AG09319 (cell line): ENCODE results near the gene PRLR.

ENCODE experiments used
- DNase-seq: peaks from one replicate; pipeline ENCODE4 v3.0.0-alpha.2; 2010; ENCODE audit warnings: low read depth; ENCODE audit errors: extremely low read depth
- TF ChIP-seq, protein P1 (sequence below): IDR thresholded peaks from 2 replicates; pipeline ENCODE4 v1.5.1; 2011; ENCODE audit warnings: low read depth, mild to moderate bottlenecking, inconsistent platforms, low read length, moderate library complexity

The PRLR gene

DNA sequence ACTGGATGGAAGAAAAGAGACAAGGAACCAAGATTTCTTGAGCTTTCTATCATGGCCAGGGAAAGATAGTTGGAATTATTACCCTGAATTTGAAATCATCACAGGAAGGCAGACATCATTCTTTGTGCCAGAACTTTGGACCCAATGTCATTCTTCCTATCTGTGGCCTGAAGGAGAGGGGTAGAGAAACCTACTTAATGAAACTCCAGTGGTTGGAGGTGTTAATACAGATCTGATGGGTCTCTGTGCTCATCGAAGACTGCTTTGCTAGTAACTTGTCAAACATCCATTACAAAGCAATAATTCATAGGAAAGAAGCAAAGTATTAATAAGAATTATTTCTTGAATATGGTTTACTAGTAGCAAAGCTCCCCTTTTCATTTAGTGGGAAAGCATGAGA is 26.9 kb downstream of the PRLR start:
- TF ChIP-seq, protein P1, sequence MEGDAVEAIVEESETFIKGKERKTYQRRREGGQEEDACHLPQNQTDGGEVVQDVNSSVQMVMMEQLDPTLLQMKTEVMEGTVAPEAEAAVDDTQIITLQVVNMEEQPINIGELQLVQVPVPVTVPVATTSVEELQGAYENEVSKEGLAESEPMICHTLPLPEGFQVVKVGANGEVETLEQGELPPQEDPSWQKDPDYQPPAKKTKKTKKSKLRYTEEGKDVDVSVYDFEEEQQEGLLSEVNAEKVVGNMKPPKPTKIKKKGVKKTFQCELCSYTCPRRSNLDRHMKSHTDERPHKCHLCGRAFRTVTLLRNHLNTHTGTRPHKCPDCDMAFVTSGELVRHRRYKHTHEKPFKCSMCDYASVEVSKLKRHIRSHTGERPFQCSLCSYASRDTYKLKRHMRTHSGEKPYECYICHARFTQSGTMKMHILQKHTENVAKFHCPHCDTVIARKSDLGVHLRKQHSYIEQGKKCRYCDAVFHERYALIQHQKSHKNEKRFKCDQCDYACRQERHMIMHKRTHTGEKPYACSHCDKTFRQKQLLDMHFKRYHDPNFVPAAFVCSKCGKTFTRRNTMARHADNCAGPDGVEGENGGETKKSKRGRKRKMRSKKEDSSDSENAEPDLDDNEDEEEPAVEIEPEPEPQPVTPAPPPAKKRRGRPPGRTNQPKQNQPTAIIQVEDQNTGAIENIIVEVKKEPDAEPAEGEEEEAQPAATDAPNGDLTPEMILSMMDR, result no peak
- no peak for DNase-seq

DNA sequence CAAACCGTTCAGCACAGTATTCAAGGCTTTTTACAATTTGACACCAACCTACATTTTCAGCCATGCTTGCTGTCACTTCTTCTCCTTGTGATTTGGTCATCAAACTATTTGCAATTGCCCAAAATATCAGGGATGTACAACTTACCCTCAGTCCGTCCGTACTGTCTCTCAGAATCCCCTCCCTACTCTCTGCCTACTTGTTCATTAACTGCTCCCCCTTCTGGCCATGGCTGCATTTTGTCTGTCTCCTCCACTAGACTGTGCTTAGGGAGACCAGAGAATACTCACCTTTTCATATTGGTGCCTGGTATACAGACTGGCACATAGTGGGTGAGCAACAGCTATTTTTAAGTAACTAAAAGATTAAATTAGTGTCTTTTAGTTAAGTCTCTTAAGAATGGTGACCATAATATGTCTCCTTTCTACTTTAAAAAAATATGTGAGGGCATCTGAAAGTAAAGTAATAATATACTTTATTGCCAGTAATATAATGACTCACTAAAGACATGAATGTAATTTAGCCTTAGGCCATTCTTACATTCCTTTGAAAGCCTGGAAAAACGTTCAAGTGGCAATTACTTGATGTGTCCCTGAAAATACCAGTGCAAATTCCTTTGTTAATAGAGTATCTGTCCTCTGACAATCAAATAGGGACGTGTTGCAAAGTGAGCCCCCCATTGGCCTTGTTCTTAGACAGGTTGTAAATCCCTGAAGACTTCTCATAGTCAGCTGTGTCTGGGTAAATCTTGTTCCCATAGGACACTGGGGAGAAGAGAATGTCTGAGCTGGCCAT is 27.8 kb downstream of the PRLR start:
- DNase-seq, result peak; percentile 14
- TF ChIP-seq, protein P1, result peak; percentile 60

DNA sequence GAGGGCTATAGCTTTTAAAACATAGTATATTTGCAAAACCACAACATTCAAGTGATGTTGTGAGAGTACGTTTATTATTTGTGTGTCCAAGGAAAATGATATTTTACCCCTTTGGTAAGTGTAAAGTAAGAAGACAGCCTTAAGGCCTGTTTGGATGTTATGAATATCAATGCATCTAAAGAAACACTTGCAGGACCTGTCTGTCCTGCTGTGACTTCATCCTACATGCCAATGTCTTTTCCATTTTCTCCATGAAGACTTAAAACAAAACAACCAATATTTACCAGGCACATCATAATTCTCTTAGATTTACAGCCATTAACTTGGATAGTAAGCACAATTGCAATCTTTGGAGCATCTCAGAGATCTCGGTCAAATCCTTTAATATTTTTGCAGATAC is 29.0 kb downstream of the PRLR start:
- TF ChIP-seq, protein P1, result no peak
- no peak for DNase-seq

DNA sequence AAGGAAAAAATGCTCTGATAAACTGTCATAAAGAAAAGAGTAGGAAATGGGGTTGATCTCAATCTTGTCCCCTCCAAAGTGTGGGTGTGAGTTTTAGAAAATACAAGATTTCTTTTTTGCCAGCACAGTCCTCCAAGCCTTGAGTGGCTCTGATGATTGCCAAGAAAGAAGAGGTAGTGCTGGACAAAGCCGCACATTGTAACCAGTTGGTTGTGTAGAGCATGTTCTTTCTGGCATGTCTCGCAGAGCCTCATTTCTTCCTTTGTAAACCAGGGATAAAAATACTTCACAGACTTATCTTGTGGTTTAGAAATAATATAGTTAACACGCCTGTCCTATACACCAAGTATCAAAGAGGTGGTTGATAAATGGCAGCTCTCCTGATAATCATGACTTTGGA is 30.4 kb downstream of the PRLR start:
- no peak for DNase-seq
- TF ChIP-seq, protein P1, result no peak

DNA sequence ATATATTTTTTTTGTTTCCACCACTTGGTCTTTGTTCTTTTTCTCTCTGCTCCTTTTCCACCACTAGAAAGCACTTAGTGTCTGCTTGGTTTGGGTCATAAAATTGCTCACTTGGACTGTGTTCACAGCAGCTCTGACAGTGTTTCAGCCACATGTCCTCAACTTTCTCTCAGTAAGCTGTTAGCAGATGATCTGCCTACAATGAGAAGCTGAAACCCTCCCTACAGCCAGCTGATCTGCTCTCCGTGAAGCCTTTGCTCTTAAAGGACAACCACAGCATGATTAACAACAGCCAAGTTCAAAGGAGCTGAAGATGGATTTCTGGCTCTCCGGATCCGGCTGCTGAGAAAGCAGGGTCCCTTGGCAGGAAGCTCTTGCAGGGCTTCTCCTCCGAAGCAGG is 31.6 kb downstream of the PRLR start:
- TF ChIP-seq, protein P1, result no peak
- no peak for DNase-seq

DNA sequence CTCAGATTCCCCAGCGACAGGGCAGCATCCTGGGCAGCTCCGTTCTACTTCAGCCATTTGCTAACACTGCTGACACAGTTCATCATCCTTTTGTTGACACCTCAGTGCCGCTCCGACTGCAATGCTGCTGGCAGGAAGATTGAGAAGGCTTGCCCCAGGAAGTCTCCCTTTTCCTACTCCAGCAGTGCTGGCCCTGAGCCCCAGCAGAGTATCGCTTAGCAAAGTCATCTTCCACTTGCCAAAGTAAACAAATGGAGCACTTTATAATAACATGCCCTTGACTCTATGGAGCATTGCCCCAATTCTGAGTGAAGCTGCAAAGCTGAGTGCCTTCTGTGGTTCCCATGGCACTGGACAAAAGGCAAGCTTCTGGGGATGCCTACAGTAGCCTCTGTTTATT is 32.2 kb downstream of the PRLR start:
- TF ChIP-seq, protein P1, result no peak
- peak; percentile 36 for DNase-seq

DNA sequence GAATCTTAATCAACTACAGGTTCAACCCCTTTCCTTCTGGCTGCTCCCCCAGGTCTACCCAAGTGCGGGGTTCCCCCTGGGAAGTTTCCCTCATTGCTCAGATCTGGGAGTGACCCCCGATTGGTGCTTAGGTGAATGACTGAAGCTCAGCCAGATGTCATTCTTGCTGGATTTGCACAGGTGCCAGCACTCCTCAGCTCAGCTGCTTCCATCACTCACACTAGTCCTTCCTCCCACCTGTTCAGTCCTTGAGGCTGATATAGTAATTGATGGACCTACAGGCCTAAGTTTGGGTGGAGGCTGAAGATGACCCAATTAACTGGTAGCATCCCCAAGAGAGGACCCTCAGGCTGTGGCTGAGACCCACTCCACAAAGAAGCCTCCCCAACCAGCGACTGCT is 32.9 kb downstream of the PRLR start:
- TF ChIP-seq, protein P1, result no peak
- DNase-seq, result no peak
